GM18526 (cell line): ENCODE measurements around the gene PAIP2.

ENCODE experiments used
- POLR2A ChIP-seq: IDR thresholded peaks from 3 replicates; pipeline ENCODE4 v1.6.1; 2011; ENCODE audit not compliant: insufficient read length; ENCODE audit errors: extremely low read depth

PAIP2 gene

GRCh38 chr5:139407517-139407916 is 65.9 kb downstream of the PAIP2 start:
- TF ChIP-seq POLR2A, result no peak

DNA sequence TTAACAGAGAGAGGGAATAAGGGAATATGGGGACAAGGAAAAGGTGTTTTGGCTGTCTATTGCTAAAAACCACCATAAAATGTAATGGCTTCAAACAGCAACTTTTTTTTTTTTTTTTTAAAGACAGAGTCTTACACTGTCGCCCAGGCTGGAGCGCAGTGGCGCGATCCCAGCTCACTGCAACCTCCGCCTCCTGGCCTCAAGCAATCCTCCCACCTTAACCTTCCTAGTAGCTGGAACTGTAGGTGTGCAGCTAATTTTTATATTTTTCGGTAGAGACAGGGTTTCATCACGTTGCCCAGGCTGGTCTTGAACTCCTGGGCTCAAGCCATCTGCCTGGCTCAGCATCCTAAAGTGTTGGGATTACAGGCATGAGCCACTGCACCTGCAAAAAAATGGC is 66.5 kb downstream of the PAIP2 start:
- TF ChIP-seq POLR2A, result no peak

DNA sequence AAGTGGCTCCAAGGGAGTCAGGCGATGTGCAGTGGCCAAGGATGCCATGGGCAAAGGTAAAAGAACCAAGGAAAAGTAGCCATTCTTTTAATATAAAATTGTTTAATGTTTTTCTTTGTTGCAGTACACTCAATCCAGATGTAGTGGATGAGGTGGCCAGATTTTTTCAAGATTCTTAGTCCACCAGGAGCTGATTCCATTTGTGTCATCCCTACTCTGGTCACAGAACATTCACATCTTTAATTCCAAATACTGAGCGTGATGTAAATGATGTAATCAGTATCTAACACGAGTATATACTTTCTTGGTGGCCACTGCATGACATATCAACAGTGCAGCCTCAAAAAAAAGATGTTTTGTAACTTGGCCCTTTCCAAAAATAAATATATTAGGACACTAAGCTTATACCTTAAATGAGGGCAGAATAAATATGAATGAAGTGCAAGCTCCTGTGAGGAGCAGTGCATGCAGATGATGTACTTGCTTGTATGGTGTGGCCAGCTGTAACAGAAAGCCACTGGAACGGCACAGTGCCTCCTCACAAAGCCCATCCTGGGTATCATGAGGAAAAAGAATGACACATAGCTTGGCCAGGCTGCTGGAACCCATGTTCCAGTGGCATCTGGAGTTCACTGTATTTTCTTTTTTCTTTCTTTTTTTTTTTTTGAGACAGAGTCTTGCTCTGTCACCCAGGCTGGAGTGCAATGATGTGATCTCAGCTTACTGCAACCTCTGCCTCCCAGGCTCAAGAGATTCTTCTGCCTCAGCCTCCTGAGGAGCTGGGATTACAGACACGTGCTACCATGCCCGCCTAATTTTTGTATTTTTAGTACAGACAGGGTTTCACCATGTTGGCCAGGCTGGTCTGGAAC is 68.7 kb downstream of the PAIP2 start:
- TF ChIP-seq POLR2A, result no peak

GRCh38 chr5:139410993-139411828 is 69.6 kb downstream of the PAIP2 start:
- TF ChIP-seq POLR2A, result no peak

DNA sequence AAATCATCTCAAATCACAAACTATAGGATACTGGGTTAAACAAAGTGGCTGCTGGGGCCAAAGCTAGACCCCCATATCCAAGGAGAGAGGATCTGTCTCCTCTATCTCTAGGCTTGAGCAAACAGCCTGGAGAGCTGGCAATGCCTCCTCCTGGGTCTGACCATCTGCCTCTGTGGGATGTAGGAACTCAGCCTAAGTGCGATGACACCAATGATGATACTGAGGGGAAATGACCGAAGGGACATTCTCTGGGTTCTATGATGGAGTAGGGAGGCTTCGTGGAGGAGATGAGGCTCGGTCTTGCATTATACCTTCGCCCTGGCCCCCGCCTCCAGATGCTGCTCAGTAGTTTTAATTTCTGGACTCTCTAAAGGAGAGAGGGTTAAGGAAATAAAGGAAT is 71.5 kb downstream of the PAIP2 start:
- TF ChIP-seq POLR2A, result no peak

- no peak for TF ChIP-seq POLR2A
Observed at GRCh38 chr5:139413963-139414362, 72.3 kb downstream of the PAIP2 start.

DNA sequence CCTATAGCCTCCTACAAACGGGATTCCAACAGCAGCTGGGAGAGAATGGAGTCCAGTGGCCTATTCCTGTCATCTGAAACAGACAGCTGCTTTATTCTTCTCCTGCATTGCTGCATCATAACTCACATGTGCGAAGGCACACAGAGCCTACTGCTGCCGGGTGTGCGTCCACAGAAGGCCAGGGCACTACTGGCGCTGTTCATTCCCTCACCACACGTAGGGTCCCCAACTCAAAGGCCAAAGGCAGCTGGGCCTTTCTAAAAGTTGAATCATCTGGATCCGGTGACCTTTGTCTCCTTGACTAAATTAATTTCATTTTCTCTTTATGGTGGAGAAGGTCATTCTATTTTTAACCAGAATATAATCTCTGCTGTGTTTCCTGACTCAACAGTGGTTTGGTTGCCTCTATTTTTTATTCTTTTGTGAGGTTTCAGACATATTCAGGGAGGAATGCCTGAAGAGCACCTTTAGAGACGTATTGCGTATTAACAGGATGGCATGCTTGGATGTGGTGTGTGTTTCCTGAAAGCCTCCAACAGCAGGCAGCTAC is 73.0 kb downstream of the PAIP2 start:
- no peak for TF ChIP-seq POLR2A

DNA sequence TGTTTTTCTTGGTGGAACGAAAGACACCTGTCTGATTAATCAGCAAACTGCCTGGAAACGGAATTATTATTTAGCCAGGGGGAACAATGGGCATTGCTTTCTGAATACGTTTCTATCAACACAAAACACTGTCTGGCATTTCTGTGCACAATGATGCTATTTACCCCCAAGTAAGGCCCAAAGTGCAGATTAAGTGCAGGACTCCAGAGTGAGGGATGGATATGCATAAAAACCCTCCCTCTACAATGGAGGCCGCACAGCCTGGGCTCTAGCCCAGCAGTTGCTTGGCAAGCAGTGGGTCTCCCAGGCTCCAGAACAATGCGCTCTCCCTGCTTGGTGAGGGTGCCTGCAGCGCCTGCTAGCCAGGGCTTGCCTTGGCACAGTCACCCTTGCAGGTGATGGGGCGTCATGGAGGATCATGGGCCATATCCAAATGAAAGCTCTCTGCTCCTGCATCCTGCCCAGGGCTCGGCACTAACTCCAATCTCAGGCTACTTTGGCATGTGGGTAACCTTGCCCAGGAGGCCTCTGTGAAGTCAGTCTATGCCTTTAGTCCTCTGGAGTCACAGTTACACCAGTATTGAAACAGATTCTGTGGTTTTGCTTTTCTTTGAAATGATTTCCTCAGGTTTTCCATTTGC is 73.7 kb downstream of the PAIP2 start:
- no peak for TF ChIP-seq POLR2A

- no peak for TF ChIP-seq POLR2A
Observed at GRCh38 chr5:139415869-139416268, 74.2 kb downstream of the PAIP2 start.

GRCh38 chr5:139416651-139417050 is 75.0 kb downstream of the PAIP2 start:
- no peak for TF ChIP-seq POLR2A

DNA sequence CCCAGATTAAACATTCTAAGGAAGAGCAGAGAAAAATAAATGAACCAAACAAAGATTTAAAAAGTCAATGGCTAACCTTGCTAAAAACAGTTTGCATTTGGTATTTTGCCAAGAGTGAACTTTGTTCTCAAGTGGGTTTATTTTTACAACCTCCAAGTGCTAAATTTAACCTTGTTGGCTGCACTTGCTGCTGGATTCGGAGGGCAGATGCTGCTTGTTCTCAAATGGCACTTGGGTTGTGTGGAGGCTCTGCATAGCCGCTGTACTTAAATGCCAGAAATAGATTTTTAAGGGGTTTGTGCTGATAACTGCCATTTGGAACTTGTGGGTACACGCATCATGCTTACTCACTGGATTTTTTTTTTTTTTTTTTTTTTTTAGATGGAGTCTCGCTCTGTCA is 75.6 kb downstream of the PAIP2 start:
- no peak for TF ChIP-seq POLR2A

DNA sequence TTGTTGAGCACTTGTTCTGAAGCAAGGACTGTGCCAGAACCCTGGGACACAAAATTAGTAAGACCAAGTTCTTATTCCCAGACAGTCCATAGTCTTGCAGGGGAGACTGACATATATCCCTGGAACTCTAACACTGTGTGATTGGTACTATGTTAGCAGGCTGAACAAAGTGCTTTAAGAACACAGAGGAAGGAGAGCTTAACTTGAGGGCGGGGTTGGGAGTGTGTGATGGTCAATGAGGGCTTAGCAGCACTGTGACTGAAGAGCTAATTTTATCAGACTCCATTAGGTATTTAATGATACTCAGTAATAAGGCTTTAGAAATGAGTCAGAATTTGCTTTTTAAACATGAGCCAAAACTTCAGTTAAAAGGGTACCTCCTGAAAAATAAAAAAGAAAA is 77.1 kb downstream of the PAIP2 start:
- TF ChIP-seq POLR2A, result no peak
